ENCODE data around the gene STAT5B.

Gene STAT5B

DNA sequence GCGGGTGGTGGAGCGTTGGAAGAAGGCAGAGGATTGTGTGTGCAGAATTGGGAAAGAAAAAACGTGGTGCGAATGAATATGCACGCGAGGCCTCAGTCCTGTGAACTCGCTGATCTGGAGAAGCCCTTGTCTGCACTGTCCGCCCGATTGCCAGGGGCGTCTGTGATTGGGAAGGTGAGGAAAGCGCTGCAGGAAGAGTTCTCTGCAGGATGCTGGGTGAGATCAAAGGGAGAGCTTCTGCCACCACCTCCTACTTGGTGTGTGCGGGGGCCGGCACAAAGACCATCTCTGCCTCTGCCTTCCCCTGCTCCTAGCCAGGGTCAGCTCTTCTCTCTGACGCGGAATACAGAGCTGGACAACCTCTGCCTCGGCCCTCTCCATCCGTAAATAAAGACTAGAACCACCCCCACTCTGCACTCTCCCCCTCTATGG lies 120.6 kb downstream of the STAT5B start:
- peak overlapping the region; percentile 99 for H3K4me3 ChIP-seq (ENCODE audit: low read depth, low read length)
- TF ChIP-seq, protein P1, sequence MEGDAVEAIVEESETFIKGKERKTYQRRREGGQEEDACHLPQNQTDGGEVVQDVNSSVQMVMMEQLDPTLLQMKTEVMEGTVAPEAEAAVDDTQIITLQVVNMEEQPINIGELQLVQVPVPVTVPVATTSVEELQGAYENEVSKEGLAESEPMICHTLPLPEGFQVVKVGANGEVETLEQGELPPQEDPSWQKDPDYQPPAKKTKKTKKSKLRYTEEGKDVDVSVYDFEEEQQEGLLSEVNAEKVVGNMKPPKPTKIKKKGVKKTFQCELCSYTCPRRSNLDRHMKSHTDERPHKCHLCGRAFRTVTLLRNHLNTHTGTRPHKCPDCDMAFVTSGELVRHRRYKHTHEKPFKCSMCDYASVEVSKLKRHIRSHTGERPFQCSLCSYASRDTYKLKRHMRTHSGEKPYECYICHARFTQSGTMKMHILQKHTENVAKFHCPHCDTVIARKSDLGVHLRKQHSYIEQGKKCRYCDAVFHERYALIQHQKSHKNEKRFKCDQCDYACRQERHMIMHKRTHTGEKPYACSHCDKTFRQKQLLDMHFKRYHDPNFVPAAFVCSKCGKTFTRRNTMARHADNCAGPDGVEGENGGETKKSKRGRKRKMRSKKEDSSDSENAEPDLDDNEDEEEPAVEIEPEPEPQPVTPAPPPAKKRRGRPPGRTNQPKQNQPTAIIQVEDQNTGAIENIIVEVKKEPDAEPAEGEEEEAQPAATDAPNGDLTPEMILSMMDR (IDR thresholded peaks at IDR 0.05), result no peak
- H3K9ac ChIP-seq, result no peak overlapping the region
- H3K4me2 ChIP-seq (ENCODE audit: low read length), result peak overlapping the region; percentile 31
- peaks cover 32% of the 10 kb centered on the region for H3K79me2 ChIP-seq
- no peaks in the 10 kb centered on the region for H3K27me3 ChIP-seq (ENCODE audit: control insufficient read depth, insufficient read depth, low read length)
- H3K4me1 ChIP-seq, result peaks cover 3% of the 10 kb centered on the region
- H3K36me3 ChIP-seq (ENCODE audit: control insufficient read depth, insufficient read depth, low read length), result no peaks in the 10 kb centered on the region
- H3K27ac ChIP-seq, result peak overlapping the region; percentile 48
- H3K9me3 ChIP-seq (ENCODE audit: control insufficient read depth, low read length), result no peaks in the 10 kb centered on the region
- H2AFZ ChIP-seq, result peak overlapping the region; percentile 93

DNA sequence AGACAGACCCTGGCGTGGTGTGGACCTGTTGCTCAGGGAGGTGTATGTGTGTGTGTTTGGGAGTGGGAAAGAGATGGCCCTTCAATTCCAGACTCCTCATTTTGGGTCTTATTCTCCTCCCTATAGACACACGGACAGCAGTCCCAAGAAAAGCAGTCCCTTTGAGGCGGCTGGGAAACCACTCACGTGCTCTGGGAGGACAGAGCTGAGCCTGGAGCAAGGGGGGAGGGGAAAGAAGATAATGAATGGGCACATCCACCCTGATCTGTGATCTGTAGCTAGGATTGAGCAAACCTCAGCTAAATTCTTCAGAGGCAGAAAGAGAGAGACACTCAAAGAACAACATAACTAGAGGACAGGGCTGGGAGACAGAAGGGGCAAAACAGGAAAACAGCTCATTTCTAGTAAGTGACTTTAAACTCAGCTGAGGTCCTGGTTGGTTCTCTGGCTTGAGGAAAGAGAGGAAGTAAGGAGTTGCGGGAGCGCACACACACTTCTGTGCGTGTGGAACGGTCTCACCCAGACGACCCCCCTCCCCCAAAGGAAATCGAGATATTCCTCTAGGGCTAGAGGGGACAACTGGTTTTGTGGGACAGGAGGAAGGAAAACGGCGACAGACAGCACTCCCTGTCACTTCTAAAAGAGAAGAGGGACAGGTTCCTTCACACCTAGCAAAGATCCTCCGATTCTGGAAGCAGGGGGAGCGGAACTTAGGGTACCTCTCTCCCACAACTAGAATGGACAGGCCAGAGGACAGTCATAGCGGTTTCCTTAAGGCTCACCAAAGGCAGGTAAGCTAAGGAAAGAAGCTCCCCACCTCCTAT lies 122.1 kb downstream of the STAT5B start:
- H3K79me2 ChIP-seq, result peaks cover 42% of the 10 kb centered on the region
- peak overlapping the region; percentile 94 for H3K4me2 ChIP-seq (ENCODE audit: low read length)
- no peaks in the 10 kb centered on the region for H3K9me3 ChIP-seq (ENCODE audit: control insufficient read depth, low read length)
- no peaks in the 10 kb centered on the region for H3K27me3 ChIP-seq (ENCODE audit: control insufficient read depth, insufficient read depth, low read length)
- peaks cover 3% of the 10 kb centered on the region for H3K4me1 ChIP-seq
- peak overlapping the region; percentile 71 for H2AFZ ChIP-seq
- peak overlapping the region; percentile 99 for H3K4me3 ChIP-seq (ENCODE audit: low read depth, low read length)
- H3K27ac ChIP-seq, result peak overlapping the region; percentile 29
- H3K9ac ChIP-seq, result peak overlapping the region; percentile 79
- TF ChIP-seq, protein P1 (IDR thresholded peaks at IDR 0.05), result no peak
- no peaks in the 10 kb centered on the region for H3K36me3 ChIP-seq (ENCODE audit: control insufficient read depth, insufficient read depth, low read length)
